HepG2 (cell line): ENCODE data around the gene CYTH2. TPM values are rescaled to one million over a fixed set of nuclear protein-coding genes. Genes with fewer than 3 reads are reported as not detected.

Experiments used
- ARID5B ChIP-seq: IDR thresholded peaks from 2 replicates; pipeline ENCODE4 v1.4.0; 2020; ENCODE audit warnings: mild to moderate bottlenecking, missing genetic modification reagents
- KAT8 ChIP-seq: IDR thresholded peaks from 2 replicates; pipeline ENCODE4 v1.6.1; 2016; ENCODE audit warnings: missing genetic modification reagents, missing compliant biosample characterization
- MIXL1 ChIP-seq: IDR thresholded peaks from 2 replicates; pipeline ENCODE4 v1.6.1; 2016
- MXI1 ChIP-seq: IDR thresholded peaks from 3 replicates; pipeline ENCODE4 v1.6.1; 2012; ENCODE audit warnings: low read depth, low read length, inconsistent platforms, borderline replicate concordance
- SAP130 ChIP-seq: IDR thresholded peaks from 2 replicates; pipeline ENCODE4 v1.6.1; 2016; ENCODE audit warnings: low read depth
- SOX5 ChIP-seq: IDR thresholded peaks from 2 replicates; pipeline ENCODE4 v1.6.1; 2016; ENCODE audit warnings: borderline replicate concordance
- SP4 ChIP-seq: sonication (generic); formaldehyde crosslinking; IDR thresholded peaks from 2 replicates; pipeline ENCODE4 v1.8.1; 2023; ENCODE audit warnings: mild to moderate bottlenecking, missing genetic modification reagents
- THAP7 ChIP-seq: sonication (generic); formaldehyde crosslinking; IDR thresholded peaks from 2 replicates; pipeline ENCODE4 v1.8.1; 2023; ENCODE audit warnings: mild to moderate bottlenecking, missing genetic modification reagents
- UBTF ChIP-seq: sonication (generic); formaldehyde crosslinking; IDR thresholded peaks from 2 replicates; pipeline ENCODE4 v1.4.0; 2020; ENCODE audit warnings: mild to moderate bottlenecking, missing genetic modification reagents
- ZFP1 ChIP-seq: IDR thresholded peaks from 2 replicates; pipeline ENCODE4 v1.6.1; 2016
- ZKSCAN8 ChIP-seq: IDR thresholded peaks from 2 replicates; pipeline ENCODE4 v1.6.1; 2016; ENCODE audit warnings: borderline replicate concordance, missing genetic modification reagents, missing compliant biosample characterization
- ZNF318 ChIP-seq: sonication (generic); formaldehyde crosslinking; IDR thresholded peaks from 2 replicates; pipeline ENCODE4 v1.4.0; 2020; ENCODE audit warnings: mild to moderate bottlenecking, missing genetic modification reagents
- ZSCAN20 ChIP-seq: sonication (generic); formaldehyde crosslinking; IDR thresholded peaks from 2 replicates; pipeline ENCODE4 v1.4.0; 2020; ENCODE audit warnings: missing genetic modification reagents, mild to moderate bottlenecking, borderline replicate concordance
- polyA plus RNA-seq, 8 experiments: library from polyadenylated mRNA; depleted of rRNA in 3 of 8; stranded (reverse) in 7 of 8; unstranded in 1 of 8; fragments of >200 nt; fragmentation: Illumina TruSeq in 4 of 8; extraction: Trizol in 4 of 8; gene quantifications; 2 replicates each; pipeline versions ENCODE4 v1.2.1 to v1.2.3, GENCODE V29; 2011 to 2016; ENCODE audit warnings: low read depth in 4 of 8, missing spikeins in 1 of 8, mixed read lengths in 1 of 8; ENCODE audit not compliant: insufficient read depth in 1 of 8
- total RNA-seq, 5 experiments: library from RNA; depleted of rRNA; stranded (reverse); fragments of >200 nt; fragmentation: Illumina TruSeq; extraction: Trizol; gene quantifications; 2 replicates each; pipeline ENCODE4 v1.2.3, GENCODE V29; 2016; ENCODE audit warnings: low read depth in 1 of 5

The CYTH2 gene
- total and polyA plus RNA-seq, 2 of the 13 experiments (the other 11 are each of a cell fraction or from before 2014, with no cell fraction given) = 16.5 to 39.3 TPM

- 0 out of 2 replicates have a peak, but pooled peaks have one; percentile 48 for TF ChIP-seq ZNF318 (CRISPR knock-in tag)
- peak; percentile 37; the same call in 1 of the 2 replicates for TF ChIP-seq ARID5B (CRISPR knock-in tag)
- TF ChIP-seq SOX5 (CRISPR knock-in tag) = peak; percentile 81
- TF ChIP-seq ZSCAN20 (CRISPR knock-in tag) = 0 out of 2 replicates have a peak, but pooled peaks have one; percentile 69
- no peak for TF ChIP-seq THAP7 (CRISPR knock-in tag)
- TF ChIP-seq UBTF (CRISPR knock-in tag) = peak; percentile 85
- peak; percentile 51 for TF ChIP-seq SAP130
- no peak for TF ChIP-seq ZFP1
- no peak for TF ChIP-seq MXI1
- 0 out of 2 replicates have a peak, but pooled peaks have one; percentile 10 for TF ChIP-seq SP4 (CRISPR knock-in tag)
- TF ChIP-seq MIXL1 (CRISPR knock-in tag) = no peak
- TF ChIP-seq KAT8 = peak; percentile 56
- TF ChIP-seq ZKSCAN8 = no peak
Measured at GRCh38 chr19:48469289-48469881, at the start of gene CYTH2 (continued).
